B cell (primary cell): ENCODE results near the gene CCND3. TPM values are rescaled to one million over a fixed set of nuclear protein-coding genes. Genes with fewer than 3 reads are reported as not detected.

Experiments used
- ATAC-seq: fragments of 200-7000 bp; cut with Tn5 transposase; one replicate; pipeline ENCODE4 v1.10.0; 2021; ENCODE audit warnings: low read depth, mild to moderate bottlenecking, moderate number of reproducible peaks, moderate library complexity
- CTCF ChIA-PET: fragments of 350-600 bp; sonication (Branson Sonifier 250); formaldehyde crosslinking; loops from one replicate; lab custom pipeline; 2021; ENCODE audit warnings: antibody characterized with exemption, inconsistent platforms; lab: Charles Lee
- POLR2A ChIA-PET: fragments of 350-600 bp; sonication (Branson Sonifier 250); formaldehyde crosslinking; loops from one replicate; lab custom pipeline; 2021; ENCODE audit warnings: antibody characterized with exemption; lab: Charles Lee
- DNase-seq: peaks from one replicate; pipeline ENCODE4 v3.0.0; 2013
- H2AFZ ChIP-seq: 2 replicates; pipeline ENCODE4 v1.6.1; 2012; ENCODE audit warnings: mild to moderate bottlenecking, low read depth, low read length; ENCODE audit not compliant: insufficient read depth, poor library complexity, severe bottlenecking
- H3K27ac ChIP-seq, 2 donors: 1 replicate in 1 of 2; 2 replicates in 1 of 2; pipeline ENCODE4 v1.5.1; 2012 to 2013; ENCODE audit warnings: low read length in 2 of 2, mild to moderate bottlenecking in 2 of 2, moderate library complexity in 1 of 2
- H3K27me3 ChIP-seq, 4 experiments: fragments of 200-600 bp in 1 of 4; sonication (generic) in 1 of 4; replicated peaks in 1 of 4; 1 replicate in 2 of 4; 2 replicates in 2 of 4; pipeline versions ENCODE4 v1.6.1 to v1.7.0; 2013 to 2016; ENCODE audit warnings: low read length in 3 of 4, mild to moderate bottlenecking in 2 of 4, mixed read lengths in 1 of 4, moderate library complexity in 1 of 4; ENCODE audit not compliant: insufficient read depth in 4 of 4, control insufficient read depth in 3 of 4; ENCODE audit errors: control extremely low read depth in 1 of 4
- H3K36me3 ChIP-seq, 2 experiments: replicated peaks in 1 of 2; 1 replicate in 1 of 2; 2 replicates in 1 of 2; pipeline versions ENCODE4 v1.6.1 to v1.7.1; 2013; ENCODE audit warnings: low read length in 1 of 2; ENCODE audit not compliant: insufficient read depth in 2 of 2, control insufficient read depth in 1 of 2; ENCODE audit errors: control extremely low read depth in 1 of 2, extremely low read depth in 1 of 2
- H3K4me1 ChIP-seq, 2 donors: fragments of 200-600 bp in 1 of 2; sonication (generic) in 1 of 2; 1 replicate in 1 of 2; 2 replicates in 1 of 2; pipeline versions ENCODE4 v1.5.1 to v1.6.1; 2013 to 2017; ENCODE audit warnings: low read length in 2 of 2; ENCODE audit not compliant: control insufficient read depth in 2 of 2, insufficient read depth in 2 of 2
- H3K4me2 ChIP-seq: replicated peaks from 2 replicates; pipeline ENCODE3; 2012; ENCODE audit warnings: mild to moderate bottlenecking, low read depth, low read length; ENCODE audit not compliant: poor library complexity, severe bottlenecking
- H3K4me3 ChIP-seq, 5 experiments: fragments of 200-600 bp in 1 of 5; sonication (generic) in 1 of 5; 1 replicate in 3 of 5; 2 replicates in 2 of 5; pipeline versions ENCODE4 v1.5.1 to v1.7.0; 2011 to 2016; ENCODE audit warnings: low read length in 4 of 5, mild to moderate bottlenecking in 4 of 5, low read depth in 2 of 5, control low read depth in 1 of 5, moderate library complexity in 1 of 5; ENCODE audit not compliant: insufficient read depth in 1 of 5; ENCODE audit errors: control extremely low read depth in 1 of 5, extremely low read depth in 1 of 5
- H3K79me2 ChIP-seq: fragments of 200-600 bp; sonication (generic); one replicate; pipeline ENCODE4 v1.6.0; 2016; ENCODE audit warnings: low read length; ENCODE audit not compliant: control insufficient read depth, insufficient read depth
- H3K9ac ChIP-seq: fragments of 200-600 bp; sonication (generic); 2 replicates; pipeline ENCODE4 v1.6.1; 2017; ENCODE audit warnings: mild to moderate bottlenecking, low read length, moderate library complexity
- H3K9me3 ChIP-seq, 3 donors: one replicate each; pipeline versions ENCODE4 v1.6.1 to v1.7.1; 2013; ENCODE audit warnings: low read length in 2 of 3; ENCODE audit not compliant: control insufficient read depth in 2 of 3, insufficient read depth in 1 of 3; ENCODE audit errors: control extremely low read depth in 1 of 3
- H4K20me1 ChIP-seq: 2 replicates; pipeline ENCODE4 v1.6.0; 2012; ENCODE audit warnings: mild to moderate bottlenecking, low read length; ENCODE audit not compliant: insufficient read depth, control insufficient read depth, poor library complexity, severe bottlenecking
- H3K27ac Mint-ChIP-seq: one replicate; pipeline ENCODE4 v1.8.0; 2021; ENCODE audit warnings: mixed read lengths
- H3K27me3 Mint-ChIP-seq: one replicate; pipeline ENCODE4 v1.8.0; 2021; ENCODE audit warnings: mixed read lengths
- H3K4me1 Mint-ChIP-seq: one replicate; pipeline ENCODE4 v1.8.0; 2021; ENCODE audit warnings: mixed read lengths
- H3K4me3 Mint-ChIP-seq: one replicate; pipeline ENCODE4 v1.8.0; 2021; ENCODE audit warnings: mixed read lengths
- H3K9me3 Mint-ChIP-seq: one replicate; pipeline ENCODE4 v1.8.0; 2022; ENCODE audit warnings: mixed read lengths; ENCODE audit not compliant: insufficient read depth
- CTCF ChIP-seq: fragments of 200-600 bp; IDR thresholded peaks from one replicate; pipeline ENCODE4 v1.8.0; 2022; ENCODE audit warnings: antibody characterized with exemption, mild to moderate bottlenecking
- EZH2 ChIP-seq: IDR thresholded peaks from 2 replicates; pipeline ENCODE4 v1.6.1; 2012; ENCODE audit warnings: borderline replicate concordance, low read depth, mild to moderate bottlenecking, moderate library complexity, low read length; ENCODE audit not compliant: insufficient read depth, poor library complexity, severe bottlenecking
- WGBS: methylation state at CpG from one replicate; pipeline ENCODE4 v1.1.5; 2013; ENCODE audit warnings: missing lambda C conversion rate; ENCODE audit not compliant: insufficient coverage; 5-methylcytosine and 5-hydroxymethylcytosine counted together
- intact Hi-C: fragments of 100-400 bp; cut with micrococcal nuclease; formaldehyde crosslinking; loops from one replicate; pipeline ENCODE4 v1.10.0; 2022
- polyA plus RNA-seq: library from polyadenylated mRNA; depleted of rRNA; stranded (reverse); fragments of >200 nt; gene quantifications from 2 replicates; pipeline ENCODE4 v1.2.3, GENCODE V29; 2012
- total RNA-seq, 2 donors: library from RNA; stranded (reverse); fragments of 120-200 nt in 1 of 2; gene quantifications; 1 replicate in 1 of 2; 2 replicates in 1 of 2; pipeline versions ENCODE4 v1.2.3 to v1.2.4, GENCODE V29; 2013 to 2022

The CCND3 gene
- total and polyA plus RNA-seq, 2 donors (not counting 1 experiment from before 2014, with no cell fraction given), result 136 to 298 TPM

- intact Hi-C loops, result loop anchor here (1.0 to 10.0 kb wide), 11 partner anchors 27 to 820 kb away; partner anchors contain the start of genes BYSL, CCND3, MED20 and MRPS10
Observed at GRCh38 chr6:41894366-41895299, 47.0 kb downstream of the CCND3 start.

More at GRCh38 chr6:41894366-41895299, 47.0 kb downstream of the CCND3 start:
- H3K9me3 ChIP-seq, result no peaks in the 10 kb centered on the region
- peak overlapping the region in 1 of 2 donors; percentile 92 for H3K27ac ChIP-seq
- CTCF ChIA-PET, result interaction anchor here (1.0 to 2.3 kb wide), 6 partner anchors 27 to 155 kb away, joined by 3 to 20 read pairs (median 12); partner anchors contain the start of genes BYSL, MED20 and TOMM6
- no peaks in the 10 kb centered on the region for H3K27me3 ChIP-seq
- Mint-ChIP-seq H3K9me3 (no peaks in the 10 kb centered on the region), H3K4me3 (no peak overlapping the region), H3K27me3 (no peaks in the 10 kb centered on the region), H3K27ac (peak overlapping the region; percentile 89), H3K4me1 (peaks cover 10% of the 10 kb centered on the region)
- peaks cover 15 to 17% of the 10 kb centered on the region in 2 donors for H3K4me1 ChIP-seq
- POLR2A ChIA-PET, result interaction anchor here (0.5 to 2.5 kb wide), 9 partner anchors 17 to 864 kb away, joined by 3 to 11 read pairs (median 6); partner anchors contain the start of genes TAF8, TBCC and TOMM6
- H3K9ac ChIP-seq, result peak overlapping the region; percentile 79
- ATAC-seq, result peak; percentile 42
- no peaks in the 10 kb centered on the region for H4K20me1 ChIP-seq
- DNase-seq, result no peak
- peak overlapping the region; percentile 82 for H2AFZ ChIP-seq
- TF ChIP-seq CTCF (no peak), EZH2 (no peak)
- peak overlapping the region; percentile 45 to 96 (median 85) for H3K4me3 ChIP-seq
- peak overlapping the region; percentile 87 for H3K4me2 ChIP-seq
- WGBS, result 5% methylated on average over 39 of the region's 56 CpGs
- H3K79me2 ChIP-seq, result peaks cover 10% of the 10 kb centered on the region
- no peaks in the 10 kb centered on the region for H3K36me3 ChIP-seq
